Astrocyte (in vitro differentiated cells and primary cell): ENCODE results near the gene PPP1R15B. TPM values are rescaled to one million over a fixed set of nuclear protein-coding genes. Genes with fewer than 3 reads are reported as not detected.

Source experiments
- DNase-seq: peaks from one replicate; pipeline ENCODE4 v3.0.0-alpha.2; 2010; ENCODE audit warnings: low read depth
- FAIRE-seq: peaks from 2 replicates; lab custom pipeline; 2011; peaks lifted over from hg19 to GRCh38; lab: Jason Lieb, UNC
- H2AFZ ChIP-seq: 2 replicates; pipeline ENCODE4 v1.6.0; 2012; ENCODE audit warnings: low read depth, low read length, inconsistent platforms
- H3K27ac ChIP-seq: 2 replicates; pipeline ENCODE4 v1.5.1; 2011; ENCODE audit warnings: low read depth, low read length, inconsistent platforms
- H3K27me3 ChIP-seq: 2 replicates; pipeline ENCODE4 v1.6.0; 2011; ENCODE audit warnings: low read length, inconsistent platforms; ENCODE audit not compliant: insufficient read depth
- H3K36me3 ChIP-seq: 2 replicates; pipeline ENCODE4 v1.5.1; 2011; ENCODE audit warnings: low read length, inconsistent platforms; ENCODE audit not compliant: insufficient read depth
- H3K4me1 ChIP-seq: 2 replicates; pipeline ENCODE4 v1.5.1; 2011; ENCODE audit warnings: low read length, inconsistent platforms; ENCODE audit not compliant: insufficient read depth
- H3K4me2 ChIP-seq: 2 replicates; pipeline ENCODE4 v1.6.0; 2012; ENCODE audit warnings: low read length, inconsistent platforms
- H3K4me3 ChIP-seq: 2 replicates; pipeline ENCODE4 v1.5.1; 2011; ENCODE audit warnings: low read depth, mild to moderate bottlenecking, low read length, inconsistent platforms; ENCODE audit not compliant: insufficient read depth
- H3K79me2 ChIP-seq: 2 replicates; pipeline ENCODE4 v1.6.0; 2012; ENCODE audit warnings: mild to moderate bottlenecking, low read length, inconsistent platforms; ENCODE audit not compliant: insufficient read depth
- H3K9ac ChIP-seq: 2 replicates; pipeline ENCODE4 v1.6.0; 2012; ENCODE audit warnings: mild to moderate bottlenecking, low read length, inconsistent platforms
- H3K9me3 ChIP-seq: 2 replicates; pipeline ENCODE4 v1.5.1; 2012; ENCODE audit warnings: low read depth, mild to moderate bottlenecking, low read length, inconsistent platforms; ENCODE audit not compliant: insufficient read depth
- H4K20me1 ChIP-seq: 2 replicates; pipeline ENCODE4 v1.6.0; 2012; ENCODE audit warnings: low read length, inconsistent platforms; ENCODE audit not compliant: insufficient read depth
- H3K27ac Mint-ChIP-seq: one replicate; pipeline ENCODE4 v1.8.0; 2021; ENCODE audit warnings: mild to moderate bottlenecking, mixed read lengths; ENCODE audit not compliant: unreplicated experiment
- H3K27me3 Mint-ChIP-seq: one replicate; pipeline ENCODE4 v1.8.0; 2021; ENCODE audit warnings: low read depth, mixed read lengths; ENCODE audit not compliant: unreplicated experiment
- H3K36me3 Mint-ChIP-seq: one replicate; pipeline ENCODE4 v1.8.0; 2021; ENCODE audit warnings: low read depth, mixed read lengths; ENCODE audit not compliant: unreplicated experiment
- H3K4me1 Mint-ChIP-seq: one replicate; pipeline ENCODE4 v1.8.0; 2021; ENCODE audit warnings: low read depth, mixed read lengths; ENCODE audit not compliant: unreplicated experiment
- H3K4me3 Mint-ChIP-seq: one replicate; pipeline ENCODE4 v1.8.0; 2021; ENCODE audit warnings: mild to moderate bottlenecking, moderate library complexity, mixed read lengths; ENCODE audit not compliant: unreplicated experiment
- H3K9me3 Mint-ChIP-seq: one replicate; pipeline ENCODE4 v1.8.0; 2021; ENCODE audit warnings: mild to moderate bottlenecking, mixed read lengths; ENCODE audit not compliant: unreplicated experiment
- CTCF ChIP-seq: IDR thresholded peaks from 2 replicates; pipeline ENCODE4 v1.5.1; 2011; ENCODE audit warnings: low read depth, mild to moderate bottlenecking, inconsistent platforms, low read length, moderate library complexity; ENCODE audit not compliant: insufficient read depth
- EZH2 ChIP-seq: IDR thresholded peaks from 2 replicates; pipeline ENCODE4 v1.6.1; 2012; ENCODE audit warnings: mild to moderate bottlenecking, low read length, inconsistent platforms; ENCODE audit not compliant: insufficient read depth
- total RNA-seq: library from RNA; stranded (reverse); gene quantifications from 2 replicates; pipeline ENCODE4 v1.2.1, GENCODE V29; 2021

Gene PPP1R15B
- total RNA-seq, 1 donor from 2014 or later, result 38.8 TPM

- FAIRE-seq, result no peak
- Histone ChIP-seq H3K4me1 (peaks cover 15% of the 10 kb centered on the region), H4K20me1 (no peaks in the 10 kb centered on the region), H3K4me2 (no peak overlapping the region), H3K4me3 (no peak overlapping the region), H3K9me3 (no peaks in the 10 kb centered on the region), H3K27me3 (no peaks in the 10 kb centered on the region), H3K27ac (no peak overlapping the region), H3K9ac (no peak overlapping the region), H2AFZ (no peak overlapping the region), H3K79me2 (no peaks in the 10 kb centered on the region), H3K36me3 (no peaks in the 10 kb centered on the region)
- no peak overlapping the region for H3K27ac Mint-ChIP-seq
- H3K4me1 Mint-ChIP-seq, result peaks cover 25% of the 10 kb centered on the region
- peaks cover 43% of the 10 kb centered on the region for H3K36me3 Mint-ChIP-seq
- peaks cover 12% of the 10 kb centered on the region for H3K27me3 Mint-ChIP-seq
- H3K9me3 Mint-ChIP-seq, result peaks cover 3% of the 10 kb centered on the region
- TF ChIP-seq EZH2 (no peak), CTCF (no peak)
- H3K4me3 Mint-ChIP-seq, result no peak overlapping the region
- DNase-seq, result peak; percentile 57
These were observed 23.8 kb upstream of the PPP1R15B start for GRCh38 chr1:204435381-204435831.

- H2AFZ ChIP-seq, result no peak overlapping the region
- H4K20me1 ChIP-seq, result no peaks in the 10 kb centered on the region
- no peaks in the 10 kb centered on the region for H3K27me3 ChIP-seq
- no peaks in the 10 kb centered on the region for H3K36me3 ChIP-seq
- no peaks in the 10 kb centered on the region for H3K9me3 ChIP-seq
- H3K9ac ChIP-seq, result no peak overlapping the region
- Mint-ChIP-seq H3K9me3 (peaks cover 3% of the 10 kb centered on the region), H3K4me1 (peaks cover 22% of the 10 kb centered on the region), H3K36me3 (peaks cover 40% of the 10 kb centered on the region), H3K27ac (no peak overlapping the region), H3K27me3 (peaks cover 12% of the 10 kb centered on the region), H3K4me3 (no peak overlapping the region)
- peaks cover 14% of the 10 kb centered on the region for H3K4me1 ChIP-seq
- H3K4me3 ChIP-seq, result no peak overlapping the region
- no peak overlapping the region for H3K4me2 ChIP-seq
- H3K27ac ChIP-seq, result no peak overlapping the region
- TF ChIP-seq EZH2 (no peak), CTCF (no peak)
- DNase-seq (no peak), FAIRE-seq (no peak)
- H3K79me2 ChIP-seq, result no peaks in the 10 kb centered on the region
These were observed 22.6 kb upstream of the PPP1R15B start for GRCh38 chr1:204434116-204434755.

GRCh38 chr1:204432708-204433107 lies 21.1 kb upstream of the PPP1R15B start:
- peaks cover 3% of the 10 kb centered on the region for H3K9me3 Mint-ChIP-seq
- no peak for FAIRE-seq
- H3K4me3 Mint-ChIP-seq, result no peak overlapping the region
- H3K27me3 ChIP-seq, result no peaks in the 10 kb centered on the region
- H3K4me2 ChIP-seq, result no peak overlapping the region
- no peak overlapping the region for H3K27ac Mint-ChIP-seq
- peaks cover 1% of the 10 kb centered on the region for H3K4me1 ChIP-seq
- H3K36me3 ChIP-seq, result no peaks in the 10 kb centered on the region
- H3K27ac ChIP-seq, result no peak overlapping the region
- no peak overlapping the region for H3K4me3 ChIP-seq
- no peaks in the 10 kb centered on the region for H3K79me2 ChIP-seq
- DNase-seq, result no peak
- H3K9ac ChIP-seq, result no peak overlapping the region
- TF ChIP-seq EZH2, result no peak
- no peak for TF ChIP-seq CTCF
- peaks cover 38% of the 10 kb centered on the region for H3K36me3 Mint-ChIP-seq
- H3K27me3 Mint-ChIP-seq, result peaks cover 12% of the 10 kb centered on the region
- no peaks in the 10 kb centered on the region for H3K9me3 ChIP-seq
- H3K4me1 Mint-ChIP-seq, result peaks cover 10% of the 10 kb centered on the region
- H2AFZ ChIP-seq, result no peak overlapping the region
- H4K20me1 ChIP-seq, result no peaks in the 10 kb centered on the region
